Neuronal stem cell (in vitro differentiated cells): ENCODE data around the gene PDCD11.

ENCODE experiments used
- DNase-seq: peaks from one replicate; pipeline ENCODE4 v3.0.0-alpha.2; 2013; ENCODE audit warnings: low spot score
- H2AFZ ChIP-seq: one replicate; pipeline ENCODE4 v1.6.1; 2013; ENCODE audit warnings: mild to moderate bottlenecking, low read length, inconsistent platforms
- H2AK5ac ChIP-seq: 2 replicates; pipeline ENCODE4 v1.6.1; 2013; ENCODE audit warnings: low read depth, mild to moderate bottlenecking, inconsistent platforms, low read length, moderate library complexity, mixed read lengths
- H2BK120ac ChIP-seq: 2 replicates; pipeline ENCODE4 v1.6.1; 2013; ENCODE audit warnings: low read depth, mild to moderate bottlenecking, inconsistent platforms, low read length, moderate library complexity, mixed read lengths
- H2BK12ac ChIP-seq: one replicate; pipeline ENCODE4 v1.6.1; 2013; ENCODE audit warnings: low read length, inconsistent platforms
- H2BK15ac ChIP-seq: 2 replicates; pipeline ENCODE4 v1.6.1; 2013; ENCODE audit warnings: mild to moderate bottlenecking, low read length, inconsistent platforms, mixed read lengths
- H2BK5ac ChIP-seq: one replicate; pipeline ENCODE4 v1.6.1; 2013; ENCODE audit warnings: inconsistent platforms, mild to moderate bottlenecking, low read length, moderate library complexity
- H3K14ac ChIP-seq: one replicate; pipeline ENCODE4 v1.6.1; 2013; ENCODE audit warnings: low read length, inconsistent platforms
- H3K18ac ChIP-seq: 2 replicates; pipeline ENCODE4 v1.6.1; 2013; ENCODE audit warnings: low read length, inconsistent platforms
- H3K23ac ChIP-seq: 2 replicates; pipeline ENCODE4 v1.6.1; 2013; ENCODE audit warnings: low read depth, mild to moderate bottlenecking, mixed read lengths, low read length, inconsistent platforms; ENCODE audit not compliant: poor library complexity
- H3K27ac ChIP-seq: replicated peaks from 3 replicates; pipeline ENCODE4 v1.5.1; 2013; ENCODE audit warnings: low read length, inconsistent platforms
- H3K27me3 ChIP-seq, 3 experiments: 2 replicates each; pipeline ENCODE4 v1.6.1; 2013; ENCODE audit warnings: low read length in 3 of 3, mild to moderate bottlenecking in 2 of 3, inconsistent platforms in 1 of 3, low read depth in 1 of 3, mixed read lengths in 1 of 3, moderate library complexity in 1 of 3; ENCODE audit not compliant: control insufficient read depth in 3 of 3, insufficient read depth in 3 of 3
- H3K36me3 ChIP-seq, 2 donors: replicated peaks in 1 of 2; 2 replicates each; pipeline ENCODE4 v1.6.1; 2013; ENCODE audit warnings: low read length in 2 of 2; ENCODE audit not compliant: control insufficient read depth in 2 of 2, insufficient read depth in 2 of 2
- H3K4ac ChIP-seq: 2 replicates; pipeline ENCODE4 v1.6.1; 2013; ENCODE audit warnings: inconsistent platforms, mild to moderate bottlenecking, low read length, moderate library complexity
- H3K4me1 ChIP-seq, 2 donors: 1 replicate in 1 of 2; 2 replicates in 1 of 2; pipeline ENCODE4 v1.6.1; 2013; ENCODE audit warnings: low read length in 2 of 2, low read depth in 1 of 2; ENCODE audit not compliant: control insufficient read depth in 2 of 2, insufficient read depth in 1 of 2
- H3K4me2 ChIP-seq: one replicate; pipeline ENCODE4 v1.6.1; 2013; ENCODE audit warnings: mild to moderate bottlenecking, low read length, inconsistent platforms; ENCODE audit not compliant: insufficient read depth, poor library complexity, severe bottlenecking
- H3K4me3 ChIP-seq, 2 donors: 2 replicates each; pipeline ENCODE4 v1.5.1; 2013; ENCODE audit warnings: low read length in 2 of 2, mild to moderate bottlenecking in 2 of 2, inconsistent platforms in 1 of 2, moderate library complexity in 1 of 2
- H3K79me1 ChIP-seq: one replicate; pipeline ENCODE4 v1.6.1; 2013; ENCODE audit warnings: low read depth, mild to moderate bottlenecking, inconsistent platforms, low read length, moderate library complexity
- H3K9ac ChIP-seq: one replicate; pipeline ENCODE4 v1.6.1; 2013; ENCODE audit warnings: mild to moderate bottlenecking, low read depth, low read length, inconsistent platforms; ENCODE audit not compliant: poor library complexity
- H3K9me3 ChIP-seq, 2 donors: replicated peaks in 1 of 2; 2 replicates each; pipeline versions ENCODE3 to v1.6.1; 2013; ENCODE audit warnings: low read length in 2 of 2, mild to moderate bottlenecking in 2 of 2, inconsistent platforms in 1 of 2, low read depth in 1 of 2, mixed read lengths in 1 of 2, moderate library complexity in 1 of 2; ENCODE audit not compliant: control insufficient read depth in 2 of 2, insufficient read depth in 1 of 2
- H4K8ac ChIP-seq: one replicate; pipeline ENCODE4 v1.6.1; 2013; ENCODE audit warnings: low read depth, mild to moderate bottlenecking, inconsistent platforms, low read length, moderate library complexity
- H4K91ac ChIP-seq: one replicate; pipeline ENCODE4 v1.6.1; 2013; ENCODE audit warnings: low read length, low read depth, mild to moderate bottlenecking, inconsistent platforms; ENCODE audit not compliant: poor library complexity
- WGBS, 2 donors: extraction: QIAGEN DNeasy Blood & Tissue Kit; methylation state at CpG; one replicate each; pipeline ENCODE4 v1.1.7; 2013; ENCODE audit warnings: missing lambda C conversion rate in 2 of 2, mixed read lengths in 1 of 2; ENCODE audit not compliant: insufficient read length in 2 of 2, insufficient replicate concordance in 1 of 2; ENCODE audit errors: extremely low coverage in 2 of 2; 5-methylcytosine and 5-hydroxymethylcytosine counted together

Gene PDCD11

DNA sequence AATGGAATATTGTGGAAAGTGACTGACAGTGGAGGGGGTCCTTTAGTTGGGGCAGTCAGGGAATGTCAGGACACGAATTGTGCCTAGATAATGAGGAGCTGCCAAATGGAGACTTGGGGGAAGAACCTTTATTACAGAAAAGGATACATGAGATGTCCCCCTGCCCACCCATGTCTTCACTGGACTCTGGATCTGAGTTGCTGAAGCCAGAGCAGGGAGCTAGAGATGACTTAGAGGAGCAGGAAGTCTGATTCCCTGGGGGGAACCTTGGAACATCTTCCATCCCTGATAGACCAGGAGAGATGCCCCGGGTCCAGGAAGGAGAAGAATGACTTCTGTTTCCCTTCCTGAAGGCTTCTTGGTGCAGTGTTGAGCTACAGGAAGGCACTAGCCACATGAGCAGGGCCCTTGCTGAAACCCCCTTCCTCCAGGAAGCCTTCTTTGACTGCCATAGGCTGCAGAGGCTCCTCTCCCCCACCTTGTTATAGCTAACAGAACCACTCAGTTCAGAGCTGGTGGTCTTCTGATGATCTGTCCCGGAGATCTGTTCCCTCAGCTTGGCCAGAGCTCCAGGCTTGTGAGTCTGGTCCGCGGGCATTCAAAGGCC, 96.3 kb downstream of the PDCD11 start:
- no peaks in the 10 kb centered on the region for H3K79me1 ChIP-seq
- WGBS, 2 donors = no CpG with 5 or more reads among the region's 5 CpGs
- H3K27me3 ChIP-seq = peaks cover 5 to 58% (median 25%) of the 10 kb centered on the region in 3 experiments

DNA sequence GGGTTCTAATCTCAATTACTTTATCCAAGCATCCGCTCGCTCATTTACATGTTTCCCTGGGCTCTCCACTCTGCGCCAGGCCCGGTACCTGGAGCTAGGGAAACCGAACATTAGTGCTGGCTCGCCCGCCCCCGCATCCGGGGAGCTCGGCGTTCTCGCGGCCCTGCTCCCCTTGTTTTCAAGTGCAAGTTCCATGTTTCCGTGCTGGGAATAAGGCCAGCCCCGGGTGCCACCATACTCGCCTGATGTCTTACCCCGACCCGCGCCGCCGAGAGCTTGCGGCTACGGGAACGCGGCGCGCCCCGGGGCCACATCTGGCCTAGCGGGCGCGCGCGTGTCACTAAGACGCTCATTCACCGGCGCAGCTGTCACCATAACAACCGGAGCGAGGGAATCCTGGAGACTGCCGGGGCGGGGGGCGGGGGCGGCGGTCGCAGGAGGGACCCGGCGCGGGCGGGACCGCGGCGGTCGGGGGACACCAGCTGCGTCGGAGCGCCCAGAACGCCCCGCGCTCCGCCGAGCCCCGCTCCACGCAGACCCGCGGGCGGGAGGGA, 97.0 kb downstream of the PDCD11 start, which contains the start of gene NEURL1:
Gene NEURL1 (plus strand): TSS at position 344 of the 554 bp plus-strand sequence. CDS start 683 bp downstream, outside the sequence.
- Histone ChIP-seq H2BK5ac (peak within 1 kb of the TSS; percentile 72), H3K4me1 (peaks cover 10 to 15% of the 10 kb centered on the region in 2 donors), H3K4me3 (peak within 1 kb of the TSS; percentile 56 to 90), H3K27ac (no peak within 1 kb of the TSS), H3K18ac (peak within 1 kb of the TSS; percentile 90), H3K23ac (peak within 1 kb of the TSS; percentile 81), H2BK15ac (peak within 1 kb of the TSS; percentile 20), H3K9me3 (no peaks in the 10 kb centered on the region), H2BK120ac (no peak within 1 kb of the TSS), H3K4me2 (peak within 1 kb of the TSS; percentile 100), H3K4ac (no peak within 1 kb of the TSS), H2AFZ (peak within 1 kb of the TSS; percentile 93), H4K91ac (no peak within 1 kb of the TSS), H3K9ac (peak within 1 kb of the TSS; percentile 82), H3K79me1 (no peaks in the 10 kb centered on the region), H2AK5ac (peak within 1 kb of the TSS; percentile 54), H3K27me3 (peaks cover 5 to 56% (median 25%) of the 10 kb centered on the region in 3 experiments), H3K36me3 (no peaks in the 10 kb centered on the region), H2BK12ac (peak within 1 kb of the TSS; percentile 26), H3K14ac (peak within 1 kb of the TSS; percentile 57), H4K8ac (no peak within 1 kb of the TSS)
- peak; percentile 66 for DNase-seq
- no CpG with 5 or more reads among the region's 65 CpGs for WGBS, 2 donors

More for the DNA sequence above, 96.3 kb downstream of the PDCD11 start:
- H2AK5ac ChIP-seq = no peak overlapping the region
- H2BK120ac ChIP-seq = no peak overlapping the region
- no peak overlapping the region for H3K9ac ChIP-seq
- no peak overlapping the region for H2BK15ac ChIP-seq
- H2AFZ ChIP-seq = peak overlapping the region; percentile 93
- H3K36me3 ChIP-seq = no peaks in the 10 kb centered on the region
- H3K18ac ChIP-seq = no peak overlapping the region
- H3K4me1 ChIP-seq = peaks cover 10 to 15% of the 10 kb centered on the region in 2 donors
- no peak overlapping the region for H3K4ac ChIP-seq
- no peak overlapping the region for H2BK12ac ChIP-seq
- no peak overlapping the region for H4K8ac ChIP-seq
- peak overlapping the region; percentile 100 for H3K4me2 ChIP-seq
- H3K9me3 ChIP-seq = no peaks in the 10 kb centered on the region
- no peak overlapping the region for H3K14ac ChIP-seq
- no peak overlapping the region for H3K27ac ChIP-seq
- no peak overlapping the region for H2BK5ac ChIP-seq
- H4K91ac ChIP-seq = no peak overlapping the region
- no peak overlapping the region for H3K23ac ChIP-seq
- DNase-seq = no peak
- H3K4me3 ChIP-seq = peak overlapping the region; percentile 56 to 75

DNA sequence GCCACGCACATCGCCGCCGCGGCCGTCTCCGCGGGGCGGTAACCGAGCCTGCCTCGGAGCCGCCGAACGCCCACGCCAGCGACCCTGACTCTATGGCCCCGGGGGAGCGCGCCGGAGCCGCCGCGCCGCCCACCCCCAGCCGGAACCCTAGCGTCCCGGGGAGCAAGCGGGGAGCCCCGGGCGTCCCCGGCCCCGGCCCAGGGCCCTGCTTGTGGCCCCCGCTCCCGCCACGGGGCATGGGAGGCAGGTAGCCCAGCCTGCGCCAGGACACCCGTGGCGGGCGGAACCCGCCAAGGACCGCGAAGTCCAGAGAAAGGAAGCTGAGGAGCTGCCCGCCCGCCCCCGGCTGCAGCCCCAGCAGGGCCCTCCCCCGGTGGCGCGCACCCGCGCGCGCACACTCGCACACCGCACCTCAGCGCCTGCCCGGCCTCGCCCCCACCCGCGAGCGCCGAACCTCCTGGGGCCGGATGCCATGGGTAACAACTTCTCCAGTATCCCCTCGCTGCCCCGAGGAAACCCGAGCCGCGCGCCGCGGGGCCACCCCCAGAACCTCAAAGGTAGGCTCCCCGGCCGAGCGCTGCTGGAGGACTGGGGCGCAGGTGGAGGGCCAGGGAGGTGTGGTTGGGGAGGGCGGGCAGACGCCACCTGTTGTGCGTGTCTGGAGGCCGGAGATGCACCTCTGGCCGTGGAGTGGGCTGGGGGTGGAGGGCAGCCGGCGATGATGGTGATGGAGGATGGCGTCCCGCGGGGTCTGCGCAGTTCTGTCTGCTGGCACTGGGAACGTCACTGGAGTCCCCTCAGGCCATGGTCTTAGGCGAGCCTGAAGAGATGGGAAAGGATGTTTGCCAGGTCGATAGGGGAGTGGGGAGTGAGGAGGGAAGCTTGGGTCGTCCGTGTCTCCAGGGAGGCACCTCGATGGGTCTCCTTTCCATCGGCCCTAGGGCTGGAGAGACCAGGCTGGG, 97.8 kb downstream of the PDCD11 start:
- H3K18ac ChIP-seq = peak overlapping the region; percentile 90
- peak overlapping the region; percentile 100 for H3K4me2 ChIP-seq
- peak overlapping the region; percentile 93 for H2AFZ ChIP-seq
- peak overlapping the region; percentile 82 for H3K9ac ChIP-seq
- DNase-seq = no peak
- peak overlapping the region; percentile 56 to 90 for H3K4me3 ChIP-seq
- H4K91ac ChIP-seq = no peak overlapping the region
- peak overlapping the region; percentile 72 for H2BK5ac ChIP-seq
- H3K36me3 ChIP-seq = no peaks in the 10 kb centered on the region
- H3K14ac ChIP-seq = peak overlapping the region; percentile 57
- peak overlapping the region; percentile 54 for H2AK5ac ChIP-seq
- peak overlapping the region; percentile 81 for H3K23ac ChIP-seq
- no CpG with 5 or more reads among the region's 92 CpGs for WGBS, 2 donors
- H3K4me1 ChIP-seq = peaks cover 10 to 15% of the 10 kb centered on the region in 2 donors
- H3K27ac ChIP-seq = no peak overlapping the region
- H3K4ac ChIP-seq = no peak overlapping the region
- H4K8ac ChIP-seq = no peak overlapping the region
- peak overlapping the region; percentile 26 for H2BK12ac ChIP-seq
- peak overlapping the region; percentile 20 for H2BK15ac ChIP-seq
- no peaks in the 10 kb centered on the region for H3K9me3 ChIP-seq
- no peak overlapping the region for H2BK120ac ChIP-seq
- peaks cover 5 to 52% (median 25%) of the 10 kb centered on the region in 3 experiments for H3K27me3 ChIP-seq
- no peaks in the 10 kb centered on the region for H3K79me1 ChIP-seq
